ENCODE data around the gene KLHDC8A. TPM values are rescaled to one million over a fixed set of nuclear protein-coding genes. Genes with fewer than 3 reads are reported as not detected.

Gene KLHDC8A
- total and polyA plus RNA-seq, 4 experiments from 2014 or later, result not detected

Other genes with a start within 250 kb of the KLHDC8A start
- 10 to 100 TPM; 32.4 to 32.9 TPM for gene RBBP5, start 234.9 kb downstream of the KLHDC8A start, total RNA-seq
- 10 to 100 TPM; 16.8 to 21.3 TPM for gene RBBP5, start 234.9 kb downstream of the KLHDC8A start, polyA plus RNA-seq
- gene DSTYK, start 145.2 kb downstream of the KLHDC8A start, total RNA-seq, result 10 to 100 TPM; 16.4 to 16.6 TPM
- 1 to 10 TPM; 5.3 to 8.8 TPM for gene DSTYK, start 145.2 kb downstream of the KLHDC8A start, polyA plus RNA-seq
- gene TMCC2, start 129.0 kb downstream of the KLHDC8A start, total RNA-seq, result 1 to 10 TPM in 1 of 2 experiments, under 1 TPM in 1; 0.90 to 1.2 TPM
- gene TMCC2, start 129.0 kb downstream of the KLHDC8A start, polyA plus RNA-seq, result under 1 TPM; 0.27 to 0.62 TPM
- 10 to 100 TPM; 32.5 to 32.8 TPM for gene NUAK2, start 35.2 kb downstream of the KLHDC8A start, total RNA-seq
- 10 to 100 TPM in 1 of 2 donors, 1 to 10 TPM in 1; 8.5 to 35.7 TPM for gene NUAK2, start 35.2 kb downstream of the KLHDC8A start, polyA plus RNA-seq
- 1 to 10 TPM in 1 of 2 experiments, not detected in 1; 1.3 TPM for gene LEMD1, start 65.1 kb upstream of the KLHDC8A start, total RNA-seq
- gene LEMD1, start 65.1 kb upstream of the KLHDC8A start, polyA plus RNA-seq, result not detected
- gene BLACAT1, start 99.1 kb upstream of the KLHDC8A start, total RNA-seq, result under 1 TPM; 0.42 to 0.44 TPM
- gene BLACAT1, start 99.1 kb upstream of the KLHDC8A start, polyA plus RNA-seq, result not detected
- gene CDK18, start 147.7 kb upstream of the KLHDC8A start, total RNA-seq, result 1 to 10 TPM in 1 of 2 experiments, under 1 TPM in 1; 0.78 to 1.3 TPM
- under 1 TPM; 0.25 to 0.76 TPM for gene CDK18, start 147.7 kb upstream of the KLHDC8A start, polyA plus RNA-seq